ENCODE results near the gene OSBPL3.
"Not testable (repeated sequence)": the region's sequence is repeated elsewhere in the genome, so short reads cannot be mapped to it uniquely, and the experiment has no call there.

OSBPL3 gene

DNA sequence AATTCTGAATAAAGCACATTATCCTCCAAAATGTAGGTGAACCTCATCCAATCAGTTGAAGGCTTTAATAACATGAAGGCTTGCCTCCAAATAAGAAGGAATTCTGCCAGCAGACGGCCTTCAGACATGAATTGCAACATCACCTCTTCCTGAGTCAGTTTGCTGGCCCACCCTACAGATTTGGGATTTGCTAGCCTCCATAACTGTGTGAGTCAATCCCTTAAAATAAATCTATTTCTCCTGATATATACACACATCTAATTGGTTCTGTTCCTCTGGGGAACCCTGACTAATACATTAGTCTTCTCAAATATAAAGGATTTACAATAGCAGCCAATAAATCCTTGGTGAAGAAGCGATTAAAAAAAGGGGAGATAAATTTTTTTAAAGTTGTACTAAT is 34.8 kb upstream of the OSBPL3 start:
- TF ChIP-seq CTCF (IDR thresholded peaks at IDR 0.05; ENCODE audit: low read length, missing control alignments) = no peak
- H3K4me3 ChIP-seq (replicated peaks; ENCODE audit: low read depth, low read length) = no peak overlapping the region
- DNase-seq (ENCODE audit: low read depth) = peak; percentile 87

DNA sequence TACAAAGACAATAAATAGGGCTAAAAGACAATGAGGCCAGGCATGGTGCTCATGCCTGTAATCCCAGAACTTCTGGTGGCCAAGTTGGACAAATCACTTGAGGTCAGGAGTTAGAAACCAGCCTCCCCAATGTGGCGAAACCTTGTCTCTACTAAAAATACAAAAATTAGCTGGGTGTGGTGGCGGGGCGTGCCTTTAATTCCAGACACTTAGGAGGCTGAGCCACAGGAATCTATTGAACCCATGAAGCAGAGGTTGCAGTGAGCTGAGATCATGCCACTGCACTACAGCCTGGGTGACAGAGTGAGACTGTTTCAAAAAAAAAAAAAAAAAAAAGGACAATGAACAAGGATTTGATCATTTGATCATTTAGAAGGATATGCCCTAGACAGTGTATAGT is 32.7 kb upstream of the OSBPL3 start:
- not testable (repeated sequence) for DNase-seq (ENCODE audit: low read depth); H3K4me3 ChIP-seq (replicated peaks; ENCODE audit: low read depth, low read length)

DNA sequence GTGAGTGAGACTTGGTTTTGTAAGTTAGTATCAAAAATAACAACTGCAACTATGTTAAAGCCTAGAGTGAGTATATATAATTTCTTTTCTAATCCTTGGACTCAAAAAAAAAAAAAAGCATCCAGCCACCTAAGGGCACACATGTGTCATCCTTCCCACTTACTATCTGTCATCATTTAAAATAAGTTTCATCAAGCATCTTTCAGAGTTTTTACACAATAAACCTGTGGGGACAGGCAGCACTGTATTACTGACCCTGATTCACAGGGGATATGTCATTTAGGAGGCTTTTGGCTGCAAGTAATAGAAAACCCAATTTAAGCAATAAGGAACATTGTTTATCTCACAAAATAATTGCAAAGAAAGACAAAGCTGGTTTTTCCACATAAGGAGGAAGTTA is 32.3 kb upstream of the OSBPL3 start:
- H3K4me3 ChIP-seq (replicated peaks; ENCODE audit: low read depth, low read length) = no peak overlapping the region
- TF ChIP-seq CTCF (IDR thresholded peaks at IDR 0.05; ENCODE audit: low read length, missing control alignments) = no peak
- DNase-seq (ENCODE audit: low read depth) = no peak

GRCh38 chr7:25009257-25009656 is 29.3 kb upstream of the OSBPL3 start:
- peak; percentile 96 for DNase-seq (ENCODE audit: low read depth)
- no peak overlapping the region for H3K4me3 ChIP-seq (replicated peaks; ENCODE audit: low read depth, low read length)
- TF ChIP-seq CTCF (IDR thresholded peaks at IDR 0.05; ENCODE audit: low read length, missing control alignments) = no peak

DNA sequence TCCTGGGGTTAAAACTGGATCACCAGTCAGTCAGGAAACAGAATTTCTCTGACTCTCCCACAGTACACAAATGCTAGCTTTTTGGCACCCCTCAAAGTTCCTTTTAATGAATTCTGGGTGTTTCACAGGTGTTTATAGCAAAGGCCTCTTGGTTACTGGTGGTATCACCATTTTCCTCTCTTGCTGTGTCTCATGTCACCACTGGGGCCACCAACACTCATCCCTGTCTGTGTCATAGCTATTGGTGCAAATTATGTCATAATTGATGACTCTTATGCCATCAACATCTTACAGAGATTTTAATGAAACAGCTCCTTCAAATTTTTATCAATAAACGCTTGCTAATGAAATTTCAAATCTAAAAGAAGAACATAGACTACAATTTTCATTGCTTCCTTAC is 27.7 kb upstream of the OSBPL3 start:
- TF ChIP-seq CTCF (IDR thresholded peaks at IDR 0.05; ENCODE audit: low read length, missing control alignments) = no peak
- H3K4me3 ChIP-seq (replicated peaks; ENCODE audit: low read depth, low read length) = no peak overlapping the region
- DNase-seq (ENCODE audit: low read depth) = no peak

DNA sequence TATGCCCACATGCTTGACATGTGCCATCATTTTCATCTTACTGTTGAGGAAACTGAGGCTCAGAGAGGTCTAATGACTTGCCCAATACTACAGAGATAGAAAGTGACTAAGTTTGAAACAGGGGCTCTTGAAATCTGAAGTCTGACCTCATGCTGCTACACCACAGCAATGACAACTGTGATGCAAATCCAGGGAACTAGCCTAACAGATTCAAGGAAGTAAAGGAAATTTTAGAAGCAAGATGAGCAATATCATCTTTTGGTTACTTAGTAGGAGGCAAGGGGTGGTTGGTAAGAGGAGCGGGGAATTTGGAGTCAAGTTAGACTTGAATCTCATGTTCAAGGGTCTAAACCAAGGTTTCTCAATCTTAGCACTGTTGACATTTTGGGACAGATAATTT is 26.3 kb upstream of the OSBPL3 start:
- no peak for DNase-seq (ENCODE audit: low read depth)
- no peak overlapping the region for H3K4me3 ChIP-seq (replicated peaks; ENCODE audit: low read depth, low read length)
- TF ChIP-seq CTCF (IDR thresholded peaks at IDR 0.05; ENCODE audit: low read length, missing control alignments) = no peak

- no peak overlapping the region for H3K4me3 ChIP-seq (replicated peaks; ENCODE audit: low read depth, low read length)
- DNase-seq (ENCODE audit: low read depth) = no peak
- TF ChIP-seq CTCF (IDR thresholded peaks at IDR 0.05; ENCODE audit: low read length, missing control alignments) = no peak
Observed at GRCh38 chr7:25005658-25006057, 25.7 kb upstream of the OSBPL3 start.

DNA sequence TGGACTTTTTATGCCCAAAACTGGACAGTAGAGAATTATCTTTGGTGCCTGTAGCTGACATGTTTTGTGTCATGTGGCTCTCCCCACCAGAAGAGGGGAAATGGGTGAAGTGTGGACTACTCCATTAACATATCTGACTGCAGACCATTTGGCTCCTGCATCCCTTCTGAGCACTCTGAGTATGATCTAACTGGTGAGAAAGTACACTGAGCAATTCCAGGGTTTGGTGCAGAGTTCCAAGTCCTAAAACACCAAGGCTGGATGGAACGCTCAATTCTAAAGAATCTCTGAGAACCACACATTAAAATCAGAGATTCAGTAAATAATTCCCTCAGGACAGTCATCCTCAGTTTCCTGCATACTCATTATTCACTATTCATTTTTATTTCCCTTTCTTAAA is 22.8 kb upstream of the OSBPL3 start:
- TF ChIP-seq CTCF (IDR thresholded peaks at IDR 0.05; ENCODE audit: low read length, missing control alignments) = no peak
- no peak for DNase-seq (ENCODE audit: low read depth)

More for the DNA sequence above, 22.8 kb upstream of the OSBPL3 start:
- H3K4me3 ChIP-seq (replicated peaks; ENCODE audit: low read depth, low read length) = no peak overlapping the region

All from fibroblast of pulmonary artery (primary cell).